ENCODE measurements around the gene MT1H. TPM values are rescaled to one million over a fixed set of nuclear protein-coding genes. Genes with fewer than 3 reads are reported as not detected.

Gene MT1H
- total RNA-seq, 4 donors from 2014 or later, result 5.7 TPM; not detected in 3

GRCh38 chr16:56647641-56648431 lies 21.8 kb upstream of the MT1H start:
- Histone ChIP-seq H3K4me1 (peaks cover 13 to 21% (median 14%) of the 10 kb centered on the region in 3 donors), H3K9me3 (no peaks in the 10 kb centered on the region), H3K4me3 (no peak overlapping the region), H3K27me3 (peaks cover 0 to 94% (median 0%) of the 10 kb centered on the region in 4 donors), H3K27ac (no peak overlapping the region), H3K36me3 (no peaks in the 10 kb centered on the region)
- WGBS, 2 donors, result 64 to 80% methylated on average over 7 to 9 of the region's 33 CpGs
- no peak for TF ChIP-seq POLR2A (IDR thresholded peaks at IDR 0.05)
- TF ChIP-seq, protein P1, sequence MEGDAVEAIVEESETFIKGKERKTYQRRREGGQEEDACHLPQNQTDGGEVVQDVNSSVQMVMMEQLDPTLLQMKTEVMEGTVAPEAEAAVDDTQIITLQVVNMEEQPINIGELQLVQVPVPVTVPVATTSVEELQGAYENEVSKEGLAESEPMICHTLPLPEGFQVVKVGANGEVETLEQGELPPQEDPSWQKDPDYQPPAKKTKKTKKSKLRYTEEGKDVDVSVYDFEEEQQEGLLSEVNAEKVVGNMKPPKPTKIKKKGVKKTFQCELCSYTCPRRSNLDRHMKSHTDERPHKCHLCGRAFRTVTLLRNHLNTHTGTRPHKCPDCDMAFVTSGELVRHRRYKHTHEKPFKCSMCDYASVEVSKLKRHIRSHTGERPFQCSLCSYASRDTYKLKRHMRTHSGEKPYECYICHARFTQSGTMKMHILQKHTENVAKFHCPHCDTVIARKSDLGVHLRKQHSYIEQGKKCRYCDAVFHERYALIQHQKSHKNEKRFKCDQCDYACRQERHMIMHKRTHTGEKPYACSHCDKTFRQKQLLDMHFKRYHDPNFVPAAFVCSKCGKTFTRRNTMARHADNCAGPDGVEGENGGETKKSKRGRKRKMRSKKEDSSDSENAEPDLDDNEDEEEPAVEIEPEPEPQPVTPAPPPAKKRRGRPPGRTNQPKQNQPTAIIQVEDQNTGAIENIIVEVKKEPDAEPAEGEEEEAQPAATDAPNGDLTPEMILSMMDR (IDR thresholded peaks at IDR 0.05), result no peak
- DNase-seq, result no peak
- intact Hi-C loops (cut with DNase I), result no loop called here

GRCh38 chr16:56649271-56649670 lies 20.3 kb upstream of the MT1H start:
- intact Hi-C loops (cut with DNase I), result no loop called here
- Histone ChIP-seq H3K4me3 (no peak overlapping the region), H3K4me1 (peaks cover 0 to 12% (median 0%) of the 10 kb centered on the region in 3 donors), H3K36me3 (no peaks in the 10 kb centered on the region), H3K27me3 (peaks cover 0 to 84% (median 0%) of the 10 kb centered on the region in 4 donors), H3K27ac (no peak overlapping the region), H3K9me3 (no peaks in the 10 kb centered on the region)
- TF ChIP-seq, protein P1 (IDR thresholded peaks at IDR 0.05), result no peak
- no peak for TF ChIP-seq POLR2A (IDR thresholded peaks at IDR 0.05)
- DNase-seq, result no peak
- WGBS, 2 donors, result 70% methylated on average over 2 of the region's 2 CpGs; no CpG with 5 or more reads in 1 of the 2 donors

DNA sequence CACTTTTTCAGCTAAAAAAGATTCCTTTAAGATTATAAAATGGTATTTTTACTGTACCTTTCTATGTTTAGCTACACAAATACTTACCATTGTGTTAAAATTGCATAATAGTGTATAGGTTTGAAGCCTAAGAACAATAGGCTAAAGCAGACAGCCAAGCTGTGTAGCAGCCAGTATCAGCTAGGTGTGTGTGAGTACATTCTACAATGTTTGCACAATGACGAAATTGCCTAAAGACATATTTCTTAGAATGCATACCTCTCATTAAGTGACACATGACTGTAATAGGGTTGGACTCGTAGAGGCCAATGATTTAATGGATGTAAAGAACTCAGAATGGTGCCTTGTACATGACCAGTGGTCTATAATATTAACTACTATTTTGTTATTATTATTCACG lies 19.8 kb upstream of the MT1H start:
- 41 to 44% methylated on average over 3 of the region's 3 CpGs for WGBS, 2 donors
- no peaks in the 10 kb centered on the region for H3K36me3 ChIP-seq
- H3K4me3 ChIP-seq, result no peak overlapping the region
- no peaks in the 10 kb centered on the region for H3K9me3 ChIP-seq
- DNase-seq, result no peak
- peaks cover 0 to 12% (median 0%) of the 10 kb centered on the region in 3 donors for H3K4me1 ChIP-seq
- TF ChIP-seq, protein P1 (IDR thresholded peaks at IDR 0.05), result no peak
- TF ChIP-seq POLR2A (IDR thresholded peaks at IDR 0.05), result no peak
- H3K27ac ChIP-seq, result no peak overlapping the region
- peaks cover 0 to 79% (median 0%) of the 10 kb centered on the region in 4 donors for H3K27me3 ChIP-seq
- intact Hi-C loops (cut with DNase I), result no loop called here

DNA sequence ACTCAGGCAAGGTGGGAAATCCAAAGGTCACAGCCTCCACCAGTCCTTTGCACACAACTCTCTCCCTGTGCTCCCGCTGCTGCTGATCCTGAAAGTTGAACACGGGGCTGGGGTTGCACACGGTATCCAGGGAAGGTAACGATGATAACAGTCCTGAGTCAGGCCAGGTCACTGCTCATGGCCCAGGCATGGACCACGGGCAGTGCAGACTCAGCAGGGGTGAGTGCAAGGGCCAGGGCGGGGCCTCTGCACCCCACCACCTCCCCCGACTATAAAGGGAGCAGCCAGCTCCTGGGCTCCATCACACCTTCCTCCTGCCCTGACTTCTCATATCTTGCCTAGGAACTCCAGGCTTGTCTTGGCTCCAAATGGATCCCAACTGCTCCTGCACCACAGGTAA lies 18.0 kb upstream of the MT1H start, which contains the start of gene MT1B:
TSS of gene MT1B (plus strand) at position 301 of the 400 bp plus-strand sequence. CDS start at position 369, 68 bp downstream.
- no peak for DNase-seq
- Histone ChIP-seq H3K36me3 (no peaks in the 10 kb centered on the region), H3K27ac (no peak within 1 kb of the TSS), H3K4me3 (no peak within 1 kb of the TSS), H3K4me1 (peaks cover 0 to 12% (median 0%) of the 10 kb centered on the region in 3 donors), H3K9me3 (no peaks in the 10 kb centered on the region), H3K27me3 (peaks cover 0 to 67% (median 0%) of the 10 kb centered on the region in 4 donors)
- 82 to 90% methylated on average over 4 to 7 of the region's 7 CpGs for WGBS, 2 donors
- TF ChIP-seq POLR2A (IDR thresholded peaks at IDR 0.05), result no peak
- intact Hi-C loops (cut with DNase I), result no loop called here

DNA sequence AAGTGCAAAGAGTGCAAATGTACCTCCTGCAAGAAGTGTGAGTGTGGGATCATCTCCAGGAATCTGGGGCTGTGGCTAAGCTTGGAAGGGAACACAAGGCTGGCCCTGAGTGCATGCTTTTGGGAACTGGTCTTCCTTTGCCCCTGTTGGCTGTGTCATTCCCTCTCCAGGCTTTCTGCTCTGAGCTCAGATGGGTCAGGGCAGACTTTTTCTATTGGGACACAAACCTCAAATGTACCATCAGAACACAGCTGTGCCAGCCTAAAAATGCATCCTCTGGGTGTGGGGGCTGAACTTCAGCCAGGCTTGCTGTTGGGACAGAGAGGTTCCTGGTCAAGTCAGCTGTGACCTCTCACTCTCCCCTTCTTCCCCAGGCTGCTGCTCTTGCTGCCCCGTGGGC lies 17.0 kb upstream of the MT1H start:
- DNase-seq, result no peak
- peaks cover 3 to 18% (median 5%) of the 10 kb centered on the region in 3 donors for H3K4me1 ChIP-seq

More for the DNA sequence above, 17.0 kb upstream of the MT1H start:
- TF ChIP-seq POLR2A (IDR thresholded peaks at IDR 0.05), result no peak
- TF ChIP-seq, protein P1 (IDR thresholded peaks at IDR 0.05), result no peak
- H3K27me3 ChIP-seq, result peaks cover 0 to 61% (median 0%) of the 10 kb centered on the region in 4 donors
- no peaks in the 10 kb centered on the region for H3K9me3 ChIP-seq
- H3K27ac ChIP-seq, result no peak overlapping the region
- WGBS, 2 donors, result 25 to 29% methylated on average over 1 of the region's 1 CpG
- intact Hi-C loops (cut with DNase I), result no loop called here
- H3K4me3 ChIP-seq, result no peak overlapping the region
- H3K36me3 ChIP-seq, result no peaks in the 10 kb centered on the region

Data from esophagus squamous epithelium (tissue), 5 donors.